K562 (cell line): ENCODE measurements around the gene CHRNB4. TPM values are rescaled to one million over a fixed set of nuclear protein-coding genes. Genes with fewer than 3 reads are reported as not detected.
A peak's percentile ranks its signal among the peaks of the same experiment; 100 is the strongest.

ENCODE experiments used
- ATF7 ChIP-seq: fragments of 450-650 bp; IDR thresholded peaks from 2 replicates; pipeline ENCODE4 v1.7.1; 2014; ENCODE audit warnings: mild to moderate bottlenecking, moderate library complexity
- BRD9 ChIP-seq: fragments of 450-650 bp; IDR thresholded peaks from 2 replicates; pipeline ENCODE4 v1.6.1; 2018; ENCODE audit warnings: low read depth; ENCODE audit not compliant: partially characterized antibody
- CBFB ChIP-seq: sonication (generic); formaldehyde crosslinking; IDR thresholded peaks from 2 replicates; pipeline ENCODE4 v1.4.0; 2020; ENCODE audit warnings: mild to moderate bottlenecking, missing genetic modification reagents
- HCFC1 ChIP-seq: IDR thresholded peaks from 2 replicates; pipeline ENCODE4 v1.6.1; 2012; ENCODE audit warnings: low read depth, low read length, improper control_type of control experiment
- HDGF ChIP-seq: fragments of 450-650 bp; IDR thresholded peaks from 2 replicates; pipeline ENCODE4 v1.6.1; 2016
- JUND ChIP-seq, 2 experiments: IDR thresholded peaks; 2 replicates in 1 of 2; 3 replicates in 1 of 2; pipeline ENCODE4 v1.6.1; 2011; ENCODE audit warnings: borderline replicate concordance in 2 of 2, low read depth in 2 of 2, low read length in 2 of 2, improper control_type of control experiment in 1 of 2, missing biosample characterization in 1 of 2, missing genetic modification characterization in 1 of 2, missing genetic modification reagents in 1 of 2
- TOE1 ChIP-seq, 2 experiments: fragments of 450-650 bp in 1 of 2; sonication (generic) in 1 of 2; formaldehyde crosslinking in 1 of 2; IDR thresholded peaks; 2 replicates each; pipeline versions ENCODE4 v1.7.1 to v1.8.0; 2016 to 2022; ENCODE audit warnings: borderline replicate concordance in 2 of 2, mild to moderate bottlenecking in 2 of 2, antibody characterized with exemption in 1 of 2, inconsistent platforms in 1 of 2, low read depth in 1 of 2, missing genetic modification reagents in 1 of 2, moderate library complexity in 1 of 2
- XRCC3 ChIP-seq: fragments of 450-650 bp; IDR thresholded peaks from 2 replicates; pipeline ENCODE4 v1.6.1; 2017; ENCODE audit warnings: mild to moderate bottlenecking, moderate library complexity
- XRCC5 ChIP-seq: fragments of 200-400 bp; formaldehyde crosslinking; IDR thresholded peaks from 2 replicates; pipeline ENCODE4 v1.6.1; 2017; ENCODE audit warnings: low read depth, mild to moderate bottlenecking, low read length
- ZEB2 ChIP-seq: fragments of 450-650 bp; IDR thresholded peaks from 2 replicates; pipeline ENCODE4 v1.6.1; 2016
- ZNF589 ChIP-seq: fragments of 200-800 bp; sonication (Bioruptor generic); IDR thresholded peaks from 2 replicates; pipeline ENCODE4 v1.6.1; 2016; ENCODE audit warnings: low read depth, missing genetic modification characterization, missing compliant biosample characterization
- polyA plus RNA-seq, 8 experiments: library from polyadenylated mRNA; depleted of rRNA in 4 of 8; stranded (reverse) in 5 of 8; unstranded in 3 of 8; fragments of >200 nt; fragmentation: Nextera tagmentation in 2 of 8; fragmentation: Illumina TruSeq in 1 of 8; extraction: Ambion mirVana in 2 of 8; extraction: Trizol in 1 of 8; gene quantifications; 2 replicates each; pipeline versions ENCODE4 v1.2.1 to v1.2.3, GENCODE V29; 2011 to 2014; ENCODE audit warnings: inconsistent platforms in 1 of 8, missing spikeins in 1 of 8
- total RNA-seq, 7 experiments: library from RNA; depleted of rRNA in 6 of 7; stranded (reverse); fragments of >200 nt in 6 of 7; fragmentation: Illumina TruSeq in 2 of 7; extraction: Trizol in 2 of 7; gene quantifications; 2 replicates each; pipeline versions ENCODE4 v1.2.1 to v1.2.3, GENCODE V29; 2011 to 2021; ENCODE audit warnings: low replicate concordance in 1 of 7
- TF ChIP-seq, protein P1 (sequence below), 3 experiments: fragments of 200-800 bp in 1 of 3; fragments of 250-450 bp in 1 of 3; fragments of 450-650 bp in 1 of 3; sonication (Bioruptor Pico) in 1 of 3; sonication (Bioruptor generic) in 1 of 3; formaldehyde crosslinking in 1 of 3; IDR thresholded peaks; 2 replicates each; pipeline versions ENCODE4 v1.6.1 to v1.8.0; 2016 to 2022; ENCODE audit warnings: mild to moderate bottlenecking in 2 of 3, missing genetic modification characterization in 2 of 3, missing compliant biosample characterization in 1 of 3, moderate library complexity in 1 of 3
- TF ChIP-seq, protein P2 (sequence below): sonication (generic); formaldehyde crosslinking; IDR thresholded peaks from 2 replicates; pipeline ENCODE4 v1.8.0; 2022; ENCODE audit warnings: missing genetic modification reagents, mild to moderate bottlenecking, moderate library complexity, borderline replicate concordance
- TF ChIP-seq, protein P3 (sequence below), 2 experiments: fragments of 450-650 bp in 1 of 2; sonication (generic) in 1 of 2; formaldehyde crosslinking in 1 of 2; IDR thresholded peaks in 1 of 2; conservative IDR thresholded peaks in 1 of 2; 2 replicates each; pipeline versions ENCODE4 v1.6.1 to v1.8.1; 2016 to 2023; ENCODE audit warnings: mild to moderate bottlenecking in 2 of 2, moderate library complexity in 2 of 2, inconsistent platforms in 1 of 2, missing genetic modification reagents in 1 of 2

Gene CHRNB4
- total and polyA plus RNA-seq, 9 of the 15 experiments (the other 6 are each of a cell fraction or from before 2014, with no cell fraction given) = 0.08 to 0.18 TPM; not detected in 7

DNA sequence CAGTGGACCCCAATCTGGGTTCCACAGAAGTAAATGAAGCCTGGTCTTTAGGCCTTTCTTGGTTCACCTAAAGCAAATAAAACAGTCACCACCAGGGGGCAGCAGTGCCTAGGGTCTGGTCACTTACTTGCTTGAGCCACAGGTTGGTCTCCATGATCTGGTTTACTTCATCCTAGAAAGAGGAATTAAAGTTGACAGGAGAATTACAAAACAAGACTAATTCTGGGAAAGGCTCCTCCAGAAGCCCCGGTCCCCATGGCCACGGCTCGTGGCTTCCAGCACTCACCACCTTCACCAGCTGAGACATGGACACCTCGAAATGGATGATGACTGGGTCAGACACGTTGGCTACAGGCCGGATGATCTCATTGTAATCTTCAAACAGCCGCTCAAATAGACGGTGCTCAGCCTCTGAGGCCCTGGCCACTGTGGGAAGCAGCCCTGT lies 22.5 kb downstream of the CHRNB4 start (continued):
- TF ChIP-seq ZNF589 (CRISPR knock-in tag) = no peak
- no peak for TF ChIP-seq XRCC5
- TF ChIP-seq ATF7 = peak; percentile 38; the same call in 1 of the 2 replicates
- TF ChIP-seq TOE1 (IDR thresholded peaks at IDR 0.05; ENCODE audit: borderline replicate concordance) = no peak
- TF ChIP-seq TOE1 (CRISPR knock-in tag; IDR thresholded peaks at IDR 0.05; ENCODE audit: borderline replicate concordance, low read depth) = no peak
- TF ChIP-seq, protein P1, sequence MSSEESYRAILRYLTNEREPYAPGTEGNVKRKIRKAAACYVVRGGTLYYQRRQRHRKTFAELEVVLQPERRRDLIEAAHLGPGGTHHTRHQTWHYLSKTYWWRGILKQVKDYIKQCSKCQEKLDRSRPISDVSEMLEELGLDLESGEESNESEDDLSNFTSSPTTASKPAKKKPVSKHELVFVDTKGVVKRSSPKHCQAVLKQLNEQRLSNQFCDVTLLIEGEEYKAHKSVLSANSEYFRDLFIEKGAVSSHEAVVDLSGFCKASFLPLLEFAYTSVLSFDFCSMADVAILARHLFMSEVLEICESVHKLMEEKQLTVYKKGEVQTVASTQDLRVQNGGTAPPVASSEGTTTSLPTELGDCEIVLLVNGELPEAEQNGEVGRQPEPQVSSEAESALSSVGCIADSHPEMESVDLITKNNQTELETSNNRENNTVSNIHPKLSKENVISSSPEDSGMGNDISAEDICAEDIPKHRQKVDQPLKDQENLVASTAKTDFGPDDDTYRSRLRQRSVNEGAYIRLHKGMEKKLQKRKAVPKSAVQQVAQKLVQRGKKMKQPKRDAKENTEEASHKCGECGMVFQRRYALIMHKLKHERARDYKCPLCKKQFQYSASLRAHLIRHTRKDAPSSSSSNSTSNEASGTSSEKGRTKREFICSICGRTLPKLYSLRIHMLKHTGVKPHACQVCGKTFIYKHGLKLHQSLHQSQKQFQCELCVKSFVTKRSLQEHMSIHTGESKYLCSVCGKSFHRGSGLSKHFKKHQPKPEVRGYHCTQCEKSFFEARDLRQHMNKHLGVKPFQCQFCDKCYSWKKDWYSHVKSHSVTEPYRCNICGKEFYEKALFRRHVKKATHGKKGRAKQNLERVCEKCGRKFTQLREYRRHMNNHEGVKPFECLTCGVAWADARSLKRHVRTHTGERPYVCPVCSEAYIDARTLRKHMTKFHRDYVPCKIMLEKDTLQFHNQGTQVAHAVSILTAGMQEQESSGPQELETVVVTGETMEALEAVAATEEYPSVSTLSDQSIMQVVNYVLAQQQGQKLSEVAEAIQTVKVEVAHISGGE (CRISPR knock-in tag; IDR thresholded peaks at IDR 0.05) = no peak
- TF ChIP-seq HCFC1 = no peak
- no peak for TF ChIP-seq XRCC3
- TF ChIP-seq HDGF = no peak
- no peak for TF ChIP-seq JUND (IDR thresholded peaks at IDR 0.05; ENCODE audit: borderline replicate concordance, low read depth, low read length)
- TF ChIP-seq JUND (tag; IDR thresholded peaks at IDR 0.05; ENCODE audit: borderline replicate concordance, low read depth, low read length) = 0 out of 3 replicates have a peak, but pooled peaks have one; percentile 21
- TF ChIP-seq BRD9 = no peak
- TF ChIP-seq, protein P2, sequence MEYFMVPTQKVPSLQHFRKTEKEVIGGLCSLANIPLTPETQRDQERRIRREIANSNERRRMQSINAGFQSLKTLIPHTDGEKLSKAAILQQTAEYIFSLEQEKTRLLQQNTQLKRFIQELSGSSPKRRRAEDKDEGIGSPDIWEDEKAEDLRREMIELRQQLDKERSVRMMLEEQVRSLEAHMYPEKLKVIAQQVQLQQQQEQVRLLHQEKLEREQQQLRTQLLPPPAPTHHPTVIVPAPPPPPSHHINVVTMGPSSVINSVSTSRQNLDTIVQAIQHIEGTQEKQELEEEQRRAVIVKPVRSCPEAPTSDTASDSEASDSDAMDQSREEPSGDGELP = no peak
- TF ChIP-seq, protein P3, sequence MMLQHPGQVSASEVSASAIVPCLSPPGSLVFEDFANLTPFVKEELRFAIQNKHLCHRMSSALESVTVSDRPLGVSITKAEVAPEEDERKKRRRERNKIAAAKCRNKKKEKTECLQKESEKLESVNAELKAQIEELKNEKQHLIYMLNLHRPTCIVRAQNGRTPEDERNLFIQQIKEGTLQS (IDR thresholded peaks at IDR 0.05) = peak; percentile 66
- TF ChIP-seq, protein P3 (CRISPR knock-in tag; conservative IDR thresholded peaks at IDR 0.05) = no peak
- TF ChIP-seq ZEB2 = no peak
- no peak for TF ChIP-seq CBFB (CRISPR knock-in tag)
